Gastroesophageal sphincter (tissue), 4 donors: ENCODE data around the gene ANKDD1B. TPM values are rescaled to one million over a fixed set of nuclear protein-coding genes. Genes with fewer than 3 reads are reported as not detected.

Experiments used
- ATAC-seq: fragments of 150-250 bp; one replicate; pipeline ENCODE4 v1.9.1; 2016; ENCODE audit warnings: mild to moderate bottlenecking, moderate library complexity
- H3K27ac ChIP-seq, 4 donors: fragments of 200-600 bp; sonication (generic) in 3 of 4; 1 replicate in 3 of 4; 2 replicates in 1 of 4; pipeline ENCODE4 v1.5.1; 2016 to 2019
- H3K27me3 ChIP-seq: fragments of 200-600 bp; sonication (generic); one replicate; pipeline ENCODE4 v1.5.1; 2019
- H3K36me3 ChIP-seq, 2 donors: fragments of 200-600 bp; sonication (generic); one replicate each; pipeline ENCODE4 v1.5.1; 2019; ENCODE audit warnings: control low read depth in 1 of 2
- H3K4me1 ChIP-seq, 3 donors: fragments of 200-600 bp; sonication (generic); 1 replicate in 2 of 3; 2 replicates in 1 of 3; pipeline ENCODE4 v1.5.1; 2016 to 2019; ENCODE audit warnings: control low read depth in 2 of 3
- H3K4me3 ChIP-seq, 2 donors: fragments of 200-600 bp; sonication (generic); one replicate each; pipeline ENCODE4 v1.5.1; 2019; ENCODE audit warnings: mild to moderate bottlenecking in 1 of 2, moderate library complexity in 1 of 2
- H3K9me3 ChIP-seq, 3 donors: fragments of 200-600 bp; sonication (generic); one replicate each; pipeline ENCODE4 v1.5.1; 2017 to 2019; ENCODE audit warnings: control low read depth in 2 of 3
- EP300 ChIP-seq: sonication (generic); formaldehyde crosslinking; IDR thresholded peaks from one replicate; pipeline ENCODE4 v1.6.1; 2017; ENCODE audit warnings: antibody characterized with exemption, mild to moderate bottlenecking
- POLR2A ChIP-seq, 2 donors: fragments of 450-650 bp; IDR thresholded peaks; one replicate each; pipeline ENCODE4 v1.6.1; 2017; ENCODE audit warnings: antibody characterized with exemption in 2 of 2, mild to moderate bottlenecking in 2 of 2, moderate library complexity in 1 of 2
- POLR2AphosphoS5 ChIP-seq: sonication (generic); formaldehyde crosslinking; IDR thresholded peaks from one replicate; pipeline ENCODE4 v1.6.1; 2017; ENCODE audit warnings: antibody characterized with exemption
- WGBS, 2 donors: methylation state at CpG; one replicate each; pipeline ENCODE4 v1.1.5; 2018; ENCODE audit warnings: low coverage in 1 of 2; 5-methylcytosine and 5-hydroxymethylcytosine counted together
- total RNA-seq, 4 donors: library from RNA; depleted of rRNA; stranded (reverse); fragments of >200 nt; gene quantifications; one replicate each; pipeline ENCODE4 v1.1.0, GENCODE V29; 2016
- TF ChIP-seq, protein P1 (sequence below), 4 experiments: fragments of 200-600 bp in 2 of 4; fragments of 450-650 bp in 2 of 4; sonication (generic) in 1 of 4; IDR thresholded peaks; one replicate each; pipeline ENCODE4 v1.5.1; 2017 to 2019; ENCODE audit warnings: antibody characterized with exemption in 4 of 4, mild to moderate bottlenecking in 2 of 4, moderate library complexity in 2 of 4

The ANKDD1B gene
- total RNA-seq, 4 donors from 2014 or later = 0.20 to 0.94 TPM; not detected in 2

DNA sequence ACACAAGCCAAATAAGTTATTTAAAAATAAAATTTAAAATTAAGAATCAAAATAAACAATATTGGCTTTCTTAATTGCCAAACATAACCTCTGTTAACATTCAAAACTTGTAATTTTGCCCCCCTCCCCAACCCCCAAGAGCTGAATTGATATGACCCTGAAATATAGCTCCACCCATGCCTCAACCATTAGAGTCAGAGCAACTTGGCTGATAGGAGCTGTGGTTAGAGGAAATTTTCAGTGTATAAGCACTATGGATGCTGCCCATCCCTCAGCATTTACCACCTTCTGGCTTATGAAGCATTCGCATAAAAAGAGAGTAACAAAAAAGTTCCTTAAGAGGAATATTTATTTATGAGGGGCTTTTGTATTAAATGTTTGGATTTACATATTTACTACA is 99.9 kb downstream of the ANKDD1B start:
- Histone ChIP-seq H3K27ac (no peak overlapping the region), H3K36me3 (peaks cover 0 to 23% of the 10 kb centered on the region in 2 donors), H3K27me3 (no peaks in the 10 kb centered on the region), H3K4me1 (peaks cover 0 to 7% (median under 1%) of the 10 kb centered on the region in 3 donors), H3K9me3 (no peaks in the 10 kb centered on the region), H3K4me3 (no peak overlapping the region)
- TF ChIP-seq EP300 (no peak), POLR2A (IDR thresholded peaks at IDR 0.05) (no peak), POLR2AphosphoS5 (no peak)
- TF ChIP-seq, protein P1, sequence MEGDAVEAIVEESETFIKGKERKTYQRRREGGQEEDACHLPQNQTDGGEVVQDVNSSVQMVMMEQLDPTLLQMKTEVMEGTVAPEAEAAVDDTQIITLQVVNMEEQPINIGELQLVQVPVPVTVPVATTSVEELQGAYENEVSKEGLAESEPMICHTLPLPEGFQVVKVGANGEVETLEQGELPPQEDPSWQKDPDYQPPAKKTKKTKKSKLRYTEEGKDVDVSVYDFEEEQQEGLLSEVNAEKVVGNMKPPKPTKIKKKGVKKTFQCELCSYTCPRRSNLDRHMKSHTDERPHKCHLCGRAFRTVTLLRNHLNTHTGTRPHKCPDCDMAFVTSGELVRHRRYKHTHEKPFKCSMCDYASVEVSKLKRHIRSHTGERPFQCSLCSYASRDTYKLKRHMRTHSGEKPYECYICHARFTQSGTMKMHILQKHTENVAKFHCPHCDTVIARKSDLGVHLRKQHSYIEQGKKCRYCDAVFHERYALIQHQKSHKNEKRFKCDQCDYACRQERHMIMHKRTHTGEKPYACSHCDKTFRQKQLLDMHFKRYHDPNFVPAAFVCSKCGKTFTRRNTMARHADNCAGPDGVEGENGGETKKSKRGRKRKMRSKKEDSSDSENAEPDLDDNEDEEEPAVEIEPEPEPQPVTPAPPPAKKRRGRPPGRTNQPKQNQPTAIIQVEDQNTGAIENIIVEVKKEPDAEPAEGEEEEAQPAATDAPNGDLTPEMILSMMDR (IDR thresholded peaks at IDR 0.05) = no peak
- 88 to 100% methylated on average over 1 of the region's 1 CpG for WGBS, 2 donors
- ATAC-seq = no peak

DNA sequence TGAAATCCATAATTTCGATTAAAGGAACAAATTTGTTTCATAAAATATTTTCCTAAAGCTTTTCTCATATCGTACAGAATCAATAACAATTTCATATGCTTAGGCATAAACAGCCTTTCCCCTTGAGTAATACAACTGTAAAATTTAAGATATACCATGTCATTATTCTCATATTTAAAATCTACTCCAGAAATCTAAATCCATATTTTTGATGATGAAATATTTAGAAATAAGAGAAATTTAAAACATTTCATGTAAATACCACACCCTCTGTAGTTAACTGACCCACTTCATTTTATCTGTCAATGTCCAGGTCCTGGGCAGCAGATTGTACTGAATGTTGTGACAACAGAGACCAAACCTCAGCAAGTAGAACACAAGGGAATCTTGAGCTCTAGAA is 100.8 kb downstream of the ANKDD1B start:
- no peak overlapping the region for H3K27ac ChIP-seq
- no peaks in the 10 kb centered on the region for H3K27me3 ChIP-seq
- 89 to 94% methylated on average over 2 of the region's 2 CpGs for WGBS, 2 donors
- peaks cover 0 to 14% (median 7%) of the 10 kb centered on the region in 3 donors for H3K4me1 ChIP-seq
- TF ChIP-seq POLR2AphosphoS5 = no peak
- TF ChIP-seq, protein P1 (IDR thresholded peaks at IDR 0.05) = no peak
- no peak for TF ChIP-seq POLR2A (IDR thresholded peaks at IDR 0.05)
- no peak for TF ChIP-seq EP300
- H3K36me3 ChIP-seq = peaks cover 0 to 16% of the 10 kb centered on the region in 2 donors
- ATAC-seq = no peak
- no peak overlapping the region for H3K4me3 ChIP-seq
- no peaks in the 10 kb centered on the region for H3K9me3 ChIP-seq

DNA sequence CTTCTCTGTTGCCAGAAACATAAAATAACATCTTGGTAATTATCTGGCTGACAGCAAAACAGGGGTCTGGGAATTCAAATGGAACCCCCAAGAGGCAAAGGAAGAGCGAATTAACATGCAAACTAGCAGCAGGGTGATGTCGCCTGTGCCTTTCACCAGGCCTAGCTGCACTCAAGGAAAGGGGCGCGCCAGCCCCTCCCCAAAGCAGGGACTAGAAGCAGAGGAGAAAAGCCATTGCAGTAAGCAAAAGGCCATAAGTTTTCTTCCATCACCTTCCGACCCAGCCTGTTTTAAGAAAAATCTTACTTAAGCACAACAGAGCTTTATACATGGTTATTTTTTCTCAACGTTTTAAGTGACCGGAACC is 105.4 kb downstream of the ANKDD1B start:
- H3K27me3 ChIP-seq = no peaks in the 10 kb centered on the region
- no peaks in the 10 kb centered on the region for H3K9me3 ChIP-seq
- peak overlapping the region; percentile 63 to 89 for H3K4me3 ChIP-seq
- H3K4me1 ChIP-seq = peaks cover 0 to 14% (median 7%) of the 10 kb centered on the region in 3 donors
- peaks cover 0 to 5% of the 10 kb centered on the region in 2 donors for H3K36me3 ChIP-seq
- ATAC-seq = no peak
- peak overlapping the region; percentile 84 to 93 (median 87) for H3K27ac ChIP-seq
- 0% methylated on average over 6 to 7 of the region's 7 CpGs for WGBS, 2 donors
- TF ChIP-seq EP300 = no peak
- no peak for TF ChIP-seq POLR2AphosphoS5
- TF ChIP-seq POLR2A (IDR thresholded peaks at IDR 0.05) = no peak
- TF ChIP-seq, protein P1 (IDR thresholded peaks at IDR 0.05) = no peak

DNA sequence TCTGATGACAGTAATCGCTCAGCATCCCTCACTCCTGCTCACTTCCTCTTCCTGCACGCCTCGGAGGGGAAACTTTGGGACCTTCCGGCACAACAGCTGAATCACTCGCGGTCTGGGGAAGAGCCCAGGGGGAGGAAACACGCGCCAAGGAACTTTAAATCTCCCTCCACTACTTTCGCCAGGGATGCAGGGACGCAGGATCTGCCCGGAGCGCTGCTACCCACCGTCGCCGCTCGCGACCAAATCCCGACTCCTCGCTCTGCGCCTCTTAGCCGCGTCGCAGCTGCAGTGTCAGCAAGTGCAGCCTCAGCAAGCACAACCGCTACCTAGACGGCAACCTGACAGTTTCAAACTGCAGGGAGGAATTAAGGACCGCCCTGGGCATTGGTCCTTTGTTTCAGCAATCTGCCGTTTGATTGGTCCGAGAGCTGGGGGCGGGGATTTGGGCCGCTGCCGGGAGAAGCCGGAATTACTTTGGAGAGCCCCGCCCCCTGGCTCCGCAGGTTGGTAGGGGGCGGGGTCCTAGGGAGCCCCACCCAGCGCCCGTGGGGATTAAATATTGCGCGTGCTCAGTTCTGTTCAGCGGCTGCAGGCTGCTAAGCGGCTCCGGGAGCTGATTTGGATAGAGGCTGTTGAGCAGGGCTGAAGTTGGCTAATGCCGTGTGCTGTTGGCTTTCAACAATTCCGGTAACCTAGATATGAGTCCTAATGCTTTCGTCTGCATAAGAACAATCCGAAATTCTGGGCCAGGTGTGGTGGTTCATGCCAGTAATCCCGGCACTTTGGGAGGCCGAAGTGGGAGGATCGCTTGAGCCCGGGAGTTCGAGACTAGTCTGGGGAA is 106.0 kb downstream of the ANKDD1B start, which contains the start of gene POC5:
POC5 (minus strand) TSS at position 356 of the 841 bp plus-strand sequence. CDS start 4,500 bp downstream, outside the sequence.
- no peaks in the 10 kb centered on the region for H3K27me3 ChIP-seq
- peak; percentile 24 to 38 for TF ChIP-seq POLR2A (IDR thresholded peaks at IDR 0.05)
- TF ChIP-seq, protein P1 (IDR thresholded peaks at IDR 0.05) = peak in 1 of 4 experiments; percentile 12
- no peak for TF ChIP-seq EP300
- TF ChIP-seq POLR2AphosphoS5 = peak; percentile 74
- peak within 1 kb of the TSS; percentile 63 to 89 for H3K4me3 ChIP-seq
- H3K27ac ChIP-seq = peak within 1 kb of the TSS; percentile 84 to 93 (median 87)
- H3K9me3 ChIP-seq = no peaks in the 10 kb centered on the region
- ATAC-seq = peak; percentile 98
- H3K36me3 ChIP-seq = peaks cover 0 to 5% of the 10 kb centered on the region in 2 donors
- whole genome bisulfite sequencing, 2 donors = 0 to 19% methylated on average over 5 to 17 of the region's 51 CpGs
- H3K4me1 ChIP-seq = peaks cover 0 to 14% (median 7%) of the 10 kb centered on the region in 3 donors
